SKM-1 (cell line): ENCODE measurements around the gene NDUFS6.

Experiments used
- DNase-seq: peaks from one replicate; lab custom pipeline; 2025; ENCODE audit not compliant: unreplicated experiment; lab: John Stamatoyannopoulos, UW

The NDUFS6 gene

DNA sequence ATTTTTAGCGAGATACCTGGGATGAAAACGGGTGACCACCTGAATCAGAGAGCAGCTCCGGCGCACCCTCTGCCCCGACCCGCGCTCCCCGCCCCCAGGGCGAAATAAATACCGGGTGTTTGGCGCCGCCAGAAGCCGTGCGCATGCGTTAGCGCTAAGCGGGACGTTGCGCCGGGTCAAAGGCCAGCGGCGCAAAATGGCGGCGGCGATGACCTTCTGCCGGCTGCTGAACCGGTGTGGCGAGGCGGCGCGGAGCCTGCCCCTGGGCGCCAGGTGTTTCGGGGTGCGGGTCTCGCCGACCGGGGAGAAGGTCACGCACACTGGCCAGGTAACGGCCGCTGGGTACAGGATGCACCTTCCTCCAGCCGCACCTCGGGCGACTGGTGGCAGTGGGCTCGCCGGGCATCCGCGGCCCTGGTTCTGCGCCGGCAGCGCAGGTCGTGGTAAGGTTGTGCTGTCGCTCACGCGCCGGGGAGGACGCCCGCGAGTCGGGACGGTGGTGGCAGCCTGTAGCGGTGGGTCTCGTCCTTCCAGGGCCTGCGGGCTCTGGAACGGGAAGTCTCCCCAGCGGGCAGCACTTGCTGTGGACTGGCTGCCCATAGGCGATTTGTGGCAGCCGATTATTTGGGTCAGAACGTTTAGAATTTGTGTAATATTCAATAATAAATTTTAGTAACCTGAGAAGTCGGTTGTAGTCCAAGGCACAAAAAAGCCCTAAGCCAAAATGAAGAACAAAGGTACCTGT is at the start of gene NDUFS6:
NDUFS6 (plus strand) TSS at position 186 of the 745 bp plus-strand sequence; CDS start at position 197, 11 bp downstream.
- peak; percentile 50 for DNase-seq

DNA sequence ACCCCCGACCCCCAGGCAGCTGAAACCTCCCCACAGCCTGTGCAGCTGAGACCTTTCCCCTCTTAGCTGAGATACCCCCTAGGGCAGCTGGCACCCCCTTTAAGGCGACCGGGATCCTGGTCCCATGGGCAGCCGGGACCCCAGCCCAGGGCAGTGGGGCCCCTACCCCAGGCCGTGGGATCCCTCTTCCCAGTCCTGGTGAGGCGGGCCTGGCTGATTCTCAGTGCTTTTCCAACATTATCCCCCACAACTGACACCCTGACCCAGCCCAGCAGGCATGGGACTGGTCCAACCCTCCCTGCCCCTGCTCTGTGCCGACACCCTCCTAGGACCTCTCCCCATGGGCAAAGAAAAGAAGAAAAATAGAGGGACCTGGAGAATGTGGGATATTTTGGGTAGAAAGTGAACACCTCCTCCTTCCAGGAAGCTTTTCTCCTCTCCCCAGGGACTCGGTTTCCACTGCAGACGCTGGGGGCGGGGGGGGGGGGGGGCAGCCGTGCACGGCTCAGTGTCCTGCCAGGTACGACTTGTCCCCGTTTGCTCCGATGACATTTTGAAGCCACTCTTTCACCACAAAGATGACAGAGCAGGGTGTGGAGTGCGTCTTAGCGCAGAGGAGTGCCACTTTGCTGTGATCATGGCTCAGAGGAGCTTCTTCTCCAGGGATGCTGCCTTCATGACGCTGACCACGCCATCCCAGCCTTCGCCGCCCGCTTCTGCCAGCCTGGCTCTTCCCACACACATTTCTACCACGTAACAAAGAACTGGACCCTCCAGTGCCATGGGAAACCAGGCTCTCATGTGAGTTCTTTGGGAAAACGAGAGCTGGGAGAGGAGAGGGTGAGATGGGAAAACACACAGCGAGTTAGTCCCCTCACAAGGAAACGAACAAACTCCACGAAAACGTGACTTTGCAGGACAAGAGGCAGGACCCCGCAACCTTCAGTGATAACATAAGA is 49.1 kb upstream of the NDUFS6 start:
- DNase-seq, result no peak

DNA sequence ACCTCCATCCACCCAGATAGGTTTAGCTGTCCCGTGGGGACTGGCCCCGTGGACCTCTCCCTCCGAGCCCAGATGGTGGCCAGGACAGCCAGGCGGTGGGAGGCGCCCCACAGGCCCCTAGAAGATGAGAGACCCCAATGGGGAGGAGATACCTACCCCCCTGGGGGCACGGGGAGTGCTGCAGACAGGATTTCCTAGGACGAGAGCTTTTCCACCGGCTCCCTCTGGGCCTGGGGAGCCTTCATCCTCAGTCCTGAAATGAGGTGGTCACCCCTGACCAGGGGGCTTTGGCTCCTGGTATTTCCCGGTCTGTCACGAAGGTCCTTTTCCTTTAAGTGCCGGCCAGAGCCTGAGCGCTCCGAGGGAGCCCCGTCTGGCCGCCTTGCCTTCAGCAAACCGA is 48.3 kb upstream of the NDUFS6 start:
- DNase-seq, result no peak

DNA sequence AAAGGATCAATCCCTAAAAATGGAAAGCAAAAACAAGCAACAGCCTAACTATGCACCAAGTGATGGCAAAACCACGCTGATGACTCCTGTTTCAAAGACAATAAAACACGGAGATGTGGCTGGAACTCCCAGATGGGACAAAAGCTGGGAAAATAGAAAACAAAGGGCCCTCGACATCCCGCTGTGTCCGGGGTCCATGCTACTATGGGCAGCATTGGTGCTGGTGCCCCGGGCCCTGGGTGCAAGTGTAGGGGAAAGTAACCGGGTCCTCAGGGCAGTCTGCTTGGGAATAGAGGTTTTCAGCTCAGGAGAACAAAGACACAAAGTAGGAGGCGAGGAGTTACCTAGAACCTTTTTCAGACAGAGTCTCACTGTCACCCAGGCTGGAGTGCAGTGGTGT is 47.7 kb upstream of the NDUFS6 start:
- DNase-seq, result no peak

DNA sequence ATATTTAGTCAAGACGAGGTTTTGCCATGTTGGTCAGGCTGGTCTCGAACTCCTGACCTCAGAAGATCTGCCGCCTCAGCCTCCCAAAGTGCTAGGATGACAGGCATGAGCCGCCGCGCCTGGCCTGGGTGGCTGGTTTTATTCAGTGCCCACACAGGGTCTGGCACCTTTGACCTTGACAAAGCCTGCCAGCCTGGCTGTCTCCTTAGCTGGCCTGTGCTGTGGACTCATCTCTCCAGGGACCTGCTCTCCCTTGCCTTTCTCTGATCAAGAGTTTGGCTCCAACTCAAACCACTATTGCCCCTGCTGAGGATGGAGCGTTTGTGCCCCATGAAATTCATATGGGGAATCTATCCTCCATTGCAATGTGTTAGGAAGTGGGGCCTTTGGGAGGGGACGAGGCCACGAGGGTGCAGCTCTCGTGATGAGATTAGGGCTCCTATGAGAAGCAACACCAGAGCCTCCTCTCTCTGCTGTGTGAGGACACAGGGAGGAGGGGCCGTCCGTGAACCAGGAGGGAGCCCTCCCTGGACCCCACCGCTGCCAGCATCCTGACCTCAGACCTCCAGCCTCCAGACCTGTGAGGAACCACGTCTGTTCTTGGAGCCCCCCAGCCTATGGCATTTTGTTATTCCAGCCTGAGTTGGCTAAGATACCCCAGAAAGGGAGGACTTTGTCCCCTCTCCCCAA is 46.5 kb upstream of the NDUFS6 start:
- DNase-seq, result no peak

DNA sequence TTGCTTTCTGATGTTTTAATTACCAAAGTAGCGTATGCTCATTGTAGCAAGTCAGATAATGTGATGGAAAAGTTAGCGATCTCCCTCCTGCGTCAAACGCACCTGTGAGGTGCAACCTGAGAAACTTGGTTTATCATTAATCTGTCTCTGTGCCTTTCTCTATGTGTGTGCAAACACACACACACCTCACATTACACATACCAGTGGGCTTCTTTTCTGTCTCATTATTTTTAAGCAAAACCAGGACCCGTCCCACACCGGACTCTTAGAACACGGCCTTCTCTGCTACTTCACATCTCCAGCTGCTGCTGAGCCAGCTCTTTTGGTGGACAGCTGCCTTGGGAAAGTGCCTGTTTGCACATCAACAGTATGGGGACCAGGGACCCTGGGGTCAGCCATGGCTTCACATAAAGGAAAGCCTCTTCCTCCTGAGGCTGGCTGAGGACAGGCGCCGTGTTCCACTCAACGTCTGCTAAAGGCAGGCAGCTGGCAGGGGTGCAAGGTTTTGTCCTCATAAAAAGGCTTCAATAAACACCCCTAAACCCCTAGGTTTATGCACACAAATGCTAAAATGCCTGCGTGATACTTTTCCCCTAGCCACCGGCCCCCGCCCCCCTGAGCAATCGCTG is 45.8 kb upstream of the NDUFS6 start:
- no peak for DNase-seq

DNA sequence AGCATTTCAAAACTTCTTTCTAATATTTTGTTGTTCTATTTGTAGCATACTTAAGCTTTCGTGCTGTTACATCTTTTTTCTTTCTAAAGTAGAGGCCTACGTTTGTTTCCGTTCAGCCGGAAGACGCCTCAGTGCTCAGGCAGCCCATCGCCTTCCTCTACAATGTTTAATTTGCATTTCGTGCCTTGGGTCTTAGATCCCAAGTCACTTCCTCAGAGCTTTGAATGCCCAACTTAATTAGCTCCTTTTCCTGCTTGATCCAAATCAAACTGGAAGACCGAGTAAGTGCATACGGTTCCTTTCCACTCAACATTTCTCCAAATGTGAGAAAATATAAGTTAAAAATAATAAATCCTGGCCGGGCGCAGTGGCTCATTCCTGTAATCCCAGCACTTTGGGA is 44.7 kb upstream of the NDUFS6 start:
- no peak for DNase-seq

DNA sequence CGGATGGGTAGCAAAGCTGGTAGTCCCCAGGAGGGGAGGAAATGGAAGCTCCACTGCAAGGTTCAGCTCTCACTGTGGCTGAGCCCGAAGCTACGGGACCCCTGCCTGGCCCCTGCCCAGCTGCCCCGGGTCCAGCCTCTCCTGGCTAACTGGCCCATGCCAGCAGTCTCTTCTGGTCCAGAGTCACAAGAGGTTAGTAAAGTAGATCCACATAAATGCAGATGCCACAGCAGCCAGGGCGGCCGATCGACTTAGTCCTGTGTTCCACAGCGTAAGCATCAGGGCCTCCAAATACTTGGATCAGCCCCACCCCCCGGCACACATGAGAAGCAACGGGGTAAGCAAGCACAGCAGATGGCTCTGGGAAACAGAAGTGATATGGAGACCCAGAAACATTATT is 43.7 kb upstream of the NDUFS6 start:
- DNase-seq, result no peak

DNA sequence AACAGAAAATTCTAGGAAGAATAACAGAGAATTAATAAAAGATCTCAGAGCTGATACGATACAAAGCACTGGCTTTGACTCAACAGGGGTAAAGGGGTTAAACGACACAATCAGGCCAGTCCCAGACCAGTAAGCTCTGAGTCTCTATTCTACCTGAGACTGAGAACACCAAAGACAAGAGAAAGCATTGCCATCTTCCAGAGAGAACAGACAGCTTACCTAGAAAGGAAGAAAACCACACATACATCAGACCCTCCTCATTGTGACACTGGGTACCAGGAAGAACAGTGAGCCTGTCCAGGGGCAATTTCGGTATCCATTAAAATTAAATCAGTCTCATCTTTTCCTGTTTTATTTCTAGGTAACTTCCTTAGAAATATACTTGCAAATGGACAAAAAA is 42.6 kb upstream of the NDUFS6 start:
- no peak for DNase-seq

DNA sequence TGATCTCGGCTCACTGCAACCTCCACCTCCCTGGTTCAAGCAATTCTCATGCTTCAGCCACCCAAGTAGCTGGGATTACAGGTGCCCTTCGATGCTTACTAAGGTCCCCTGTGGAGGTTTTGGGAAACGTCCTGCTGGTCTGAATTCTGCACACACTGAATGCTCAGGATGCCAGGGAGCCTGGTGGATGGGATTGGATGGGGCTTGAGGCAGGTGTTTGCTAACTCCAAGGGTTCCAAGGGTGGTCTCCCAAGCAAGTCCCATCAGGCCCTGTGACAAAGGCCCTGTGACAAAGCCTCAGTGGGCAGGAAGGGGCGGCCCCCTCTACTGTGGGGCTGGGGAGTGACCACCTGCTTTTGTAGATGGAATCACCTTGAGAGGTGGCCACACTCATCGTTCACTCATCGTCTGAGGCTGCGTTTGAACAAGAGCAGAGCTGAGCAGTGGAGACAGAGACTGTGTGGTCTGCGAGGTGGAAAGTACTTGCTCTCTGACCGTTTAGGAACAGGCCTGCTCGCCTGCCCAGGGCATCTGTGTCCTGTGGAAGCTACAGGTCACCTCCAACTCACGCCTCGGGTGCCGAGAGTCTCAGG is 41.7 kb upstream of the NDUFS6 start:
- DNase-seq, result no peak

DNA sequence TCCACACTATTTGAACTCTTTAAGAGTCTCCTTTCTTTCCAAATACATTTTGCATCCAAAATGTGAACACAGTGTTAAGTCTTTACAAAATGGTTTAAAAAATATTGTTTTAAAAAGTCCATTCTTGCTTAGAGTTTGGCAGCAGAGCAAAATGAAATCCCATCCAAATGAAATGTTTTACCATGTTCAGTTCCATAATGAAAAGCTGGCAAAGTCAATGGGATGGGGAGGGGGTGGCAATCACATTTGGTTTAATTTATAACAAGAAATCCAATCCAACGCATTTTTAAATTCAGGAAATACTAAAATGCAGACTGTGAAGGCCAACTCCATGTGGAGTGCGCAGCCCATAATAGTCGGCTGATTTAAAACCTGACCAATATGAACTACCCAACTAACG is 41.0 kb upstream of the NDUFS6 start:
- no peak for DNase-seq

DNA sequence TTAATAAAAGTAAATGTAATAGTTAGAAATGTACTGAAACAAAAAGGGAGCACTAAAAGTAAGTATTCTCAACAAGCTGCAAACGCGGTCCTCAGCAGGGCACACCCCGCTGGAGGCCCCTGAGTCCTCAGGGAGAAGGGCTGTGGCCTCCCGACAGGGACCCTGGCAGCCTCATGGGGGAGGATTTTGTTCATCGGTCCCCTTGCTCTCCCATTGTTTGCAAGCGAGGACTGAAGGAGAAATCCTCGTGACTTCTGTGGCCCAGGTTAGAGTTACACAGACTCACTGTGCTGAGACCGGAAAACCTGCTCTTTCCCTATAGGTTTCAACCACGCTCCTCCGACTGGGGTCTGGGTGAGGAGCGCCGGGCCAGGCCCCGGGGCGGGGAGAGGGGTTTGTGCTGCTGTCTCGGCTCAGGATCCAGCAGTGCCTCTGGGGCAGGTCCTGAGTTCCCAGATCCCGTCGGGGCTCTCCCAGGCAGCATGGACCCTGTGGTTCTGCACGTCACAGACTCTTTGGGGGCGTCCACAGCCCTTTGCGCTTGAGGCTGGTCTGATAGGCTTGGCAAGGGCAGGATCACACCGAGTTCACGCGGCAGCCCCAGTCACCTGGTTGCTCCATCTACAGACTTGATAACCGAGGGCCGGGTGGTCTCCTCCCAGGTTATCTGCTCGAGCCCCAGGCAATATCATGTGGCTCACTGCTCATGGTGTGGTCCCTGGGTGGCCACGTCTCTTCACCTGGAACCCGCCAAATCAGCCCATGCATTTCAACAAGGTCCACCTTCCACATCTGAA is 40.4 kb upstream of the NDUFS6 start:
- no peak for DNase-seq

DNA sequence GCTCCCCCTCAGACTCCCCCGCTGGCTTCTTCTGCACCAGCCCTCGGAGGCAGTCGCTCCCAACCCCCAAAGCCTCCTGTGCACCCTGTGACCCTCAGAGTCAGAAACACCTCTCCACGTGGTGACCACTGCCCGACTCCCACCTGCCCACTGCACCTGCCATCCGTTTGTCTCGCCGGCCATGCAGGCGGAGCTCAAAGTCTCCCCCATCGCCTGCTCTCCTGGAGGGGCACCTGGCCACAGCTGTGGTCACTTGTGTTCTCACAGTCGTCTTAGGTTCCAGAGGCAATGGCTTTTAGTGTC is 39.8 kb upstream of the NDUFS6 start:
- no peak for DNase-seq

DNA sequence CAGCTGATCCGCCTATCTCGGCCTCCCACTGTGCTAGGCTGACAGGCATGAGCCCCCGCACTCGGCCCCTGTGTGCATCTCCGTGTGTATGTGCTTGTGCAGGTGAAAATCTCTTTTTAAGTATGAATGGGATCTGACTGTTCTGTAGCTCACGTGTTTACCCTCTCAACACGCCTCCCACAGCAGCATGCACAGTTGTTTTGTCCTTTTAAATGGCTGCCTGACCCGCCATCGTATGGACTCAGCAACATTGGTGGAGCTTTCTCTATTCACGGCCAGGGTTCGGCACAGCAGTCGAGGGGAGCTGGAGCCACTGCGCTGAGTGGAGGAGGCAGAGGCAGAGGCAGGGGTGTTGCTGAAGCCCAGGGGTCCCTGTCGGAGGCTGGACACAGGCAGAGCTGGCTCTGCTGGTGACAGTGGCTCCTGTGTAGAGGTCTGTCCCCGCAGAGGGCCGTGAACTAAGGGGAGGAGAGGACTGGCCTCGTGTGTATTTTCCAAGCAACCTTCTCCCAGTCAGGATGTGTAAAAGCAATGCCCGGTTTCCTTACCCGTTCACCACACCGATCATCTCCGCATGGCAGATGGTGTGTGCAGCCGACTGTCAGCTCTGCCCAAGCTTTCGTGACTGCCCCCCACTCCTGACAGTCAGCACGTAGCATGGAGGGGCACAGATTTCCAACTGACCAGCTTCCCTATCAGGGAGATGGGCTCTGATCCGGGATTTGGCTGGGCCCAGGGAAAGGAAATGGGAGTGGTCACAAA is 38.9 kb upstream of the NDUFS6 start:
- DNase-seq, result no peak

DNA sequence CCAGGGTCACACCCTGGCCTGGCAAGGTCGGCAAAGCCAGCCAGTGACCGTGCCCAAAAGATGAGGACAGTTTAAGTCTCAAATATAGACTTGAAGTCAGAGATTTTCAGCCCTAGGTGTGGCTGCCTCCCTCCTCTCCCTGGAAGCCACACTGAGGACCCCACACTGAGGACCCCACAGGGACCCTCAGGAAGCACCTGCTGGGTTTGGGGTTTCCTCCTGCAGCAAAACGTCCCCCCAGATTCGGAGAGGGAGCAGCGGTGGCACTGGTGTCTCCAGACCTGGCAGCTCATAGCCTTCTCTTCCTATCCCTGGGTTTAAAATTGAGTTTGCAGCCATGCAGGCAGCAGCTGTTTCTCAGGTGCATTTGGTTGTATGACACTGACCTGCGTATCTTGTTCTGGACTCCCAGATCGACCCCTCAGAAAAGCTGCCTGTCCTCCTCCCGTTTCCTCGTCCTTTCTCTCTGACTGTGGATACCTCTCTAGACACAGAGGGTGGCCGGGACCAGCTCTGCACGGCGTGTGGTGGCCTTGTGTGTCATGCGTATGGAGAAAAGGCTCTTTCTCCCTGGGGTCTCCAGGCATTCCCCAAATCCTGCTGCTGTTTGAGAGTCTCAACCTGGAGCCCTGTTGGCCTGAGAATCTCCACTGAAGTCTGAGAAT is 38.2 kb upstream of the NDUFS6 start:
- no peak for DNase-seq

DNA sequence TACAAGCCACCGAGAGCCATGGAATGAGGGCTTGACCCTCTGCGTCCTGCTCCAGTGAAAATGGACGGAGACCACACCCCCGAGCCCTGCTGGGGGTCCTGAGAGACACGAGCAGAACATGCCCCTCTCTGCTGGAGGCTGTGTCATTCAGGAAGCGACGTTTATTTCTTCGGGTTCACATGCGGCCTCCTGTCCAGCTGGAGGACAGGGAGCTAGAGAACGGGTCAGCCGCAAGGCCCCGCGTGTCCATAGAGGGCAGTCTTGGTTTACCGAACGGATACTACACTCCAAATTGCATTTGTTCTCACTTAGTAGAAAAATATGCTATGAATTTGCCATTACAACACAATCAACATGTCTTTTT is 37.7 kb upstream of the NDUFS6 start:
- no peak for DNase-seq

DNA sequence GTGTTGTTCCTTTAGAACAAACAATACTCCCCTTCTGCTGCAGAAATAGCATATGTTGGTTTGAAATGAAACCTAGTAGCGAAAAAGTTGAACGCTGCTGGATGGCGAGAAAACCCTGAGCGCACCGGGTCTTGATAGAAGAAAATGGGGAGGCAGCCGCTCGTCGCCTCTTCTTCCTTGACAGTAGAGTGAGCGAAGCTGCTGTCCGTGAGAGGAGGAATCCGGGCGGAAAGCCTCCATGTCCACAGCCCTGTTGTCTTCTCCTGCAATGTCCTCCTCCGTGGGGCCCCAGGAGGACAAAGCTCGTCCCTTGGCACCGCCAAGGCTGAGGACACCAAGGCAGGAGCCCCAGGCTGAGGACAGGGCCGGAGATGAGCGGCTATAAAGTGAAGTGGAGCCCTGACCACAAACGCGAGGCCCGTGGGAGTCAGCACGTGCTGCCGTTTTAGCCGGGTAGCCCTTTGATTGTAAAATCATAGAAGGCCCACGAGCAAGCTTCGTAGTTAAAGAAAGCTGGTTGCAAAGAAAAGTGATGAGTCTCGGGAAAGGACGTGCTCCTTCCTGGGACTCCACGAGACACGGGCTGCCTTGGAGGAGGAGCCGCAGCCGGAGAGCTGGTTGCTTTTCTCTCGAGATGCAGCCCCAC is 37.1 kb upstream of the NDUFS6 start:
- DNase-seq, result no peak

DNA sequence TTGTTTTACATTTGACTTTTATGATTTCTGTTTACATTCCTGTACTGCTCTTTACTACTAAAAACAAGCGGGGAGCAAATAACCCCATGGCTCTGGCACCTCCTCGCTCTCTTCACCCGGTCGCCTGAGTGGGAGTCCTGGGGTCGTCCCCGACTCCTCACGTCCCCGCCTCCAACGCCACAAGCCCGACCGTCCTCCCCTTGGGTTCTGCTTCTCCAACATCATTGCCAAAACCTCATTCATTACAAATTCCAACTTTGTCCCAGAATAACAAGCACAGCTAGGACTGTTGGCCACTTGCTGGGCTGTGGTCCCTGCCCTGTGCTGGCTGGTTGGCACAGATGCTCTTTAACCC is 36.6 kb upstream of the NDUFS6 start:
- no peak for DNase-seq
